ENCODE measurements around the gene CNTNAP5.

CNTNAP5 gene

GRCh38 chr2:124835331-124835730 lies 810.2 kb downstream of the CNTNAP5 start:
- DNase-seq: no peak

GRCh38 chr2:124836416-124836815 lies 811.3 kb downstream of the CNTNAP5 start:
- no peak for DNase-seq

- DNase-seq: no peak
Measured at GRCh38 chr2:124837496-124837895, 812.4 kb downstream of the CNTNAP5 start.

- no peak for DNase-seq
Measured at GRCh38 chr2:124838406-124838805, 813.3 kb downstream of the CNTNAP5 start.

GRCh38 chr2:124867247-124867646 lies 842.2 kb downstream of the CNTNAP5 start:
- no peak for DNase-seq

- DNase-seq: no peak
Measured at GRCh38 chr2:124874219-124874618, 849.1 kb downstream of the CNTNAP5 start.

- DNase-seq: no peak
Measured at GRCh38 chr2:124874676-124875075, 849.6 kb downstream of the CNTNAP5 start.

GRCh38 chr2:124875627-124876244 lies 850.6 kb downstream of the CNTNAP5 start:
- no peak for DNase-seq

GRCh38 chr2:124877141-124877577 lies 852.1 kb downstream of the CNTNAP5 start:
- DNase-seq: no peak

- no peak for DNase-seq
Measured at GRCh38 chr2:124879640-124880039, 854.6 kb downstream of the CNTNAP5 start.

GRCh38 chr2:124880995-124881394 lies 855.9 kb downstream of the CNTNAP5 start:
- DNase-seq: no peak

GRCh38 chr2:124882423-124882822 lies 857.3 kb downstream of the CNTNAP5 start:
- no peak for DNase-seq

- DNase-seq: no peak
Measured at GRCh38 chr2:124883595-124883994, 858.5 kb downstream of the CNTNAP5 start.

GRCh38 chr2:124884315-124884714 lies 859.2 kb downstream of the CNTNAP5 start:
- no peak for DNase-seq

- DNase-seq: no peak
Measured at GRCh38 chr2:124886216-124886615, 861.1 kb downstream of the CNTNAP5 start.

GRCh38 chr2:124887466-124887865 lies 862.4 kb downstream of the CNTNAP5 start:
- DNase-seq: no peak

- DNase-seq: no peak
Measured at GRCh38 chr2:124888431-124888830, 863.3 kb downstream of the CNTNAP5 start.

GRCh38 chr2:124894199-124894598 lies 869.1 kb downstream of the CNTNAP5 start:
- DNase-seq: no peak

- no peak for DNase-seq
Measured at GRCh38 chr2:124898827-124899226, 873.7 kb downstream of the CNTNAP5 start.

GRCh38 chr2:124908411-124908810 lies 883.3 kb downstream of the CNTNAP5 start:
- DNase-seq: no peak

GRCh38 chr2:124911560-124911959 lies 886.5 kb downstream of the CNTNAP5 start:
- no peak for DNase-seq

GRCh38 chr2:124913868-124914267 lies 888.8 kb downstream of the CNTNAP5 start:
- DNase-seq: no peak

- no peak for DNase-seq
Measured at GRCh38 chr2:124915567-124915966, 890.5 kb downstream of the CNTNAP5 start.

- no peak for DNase-seq
Measured at GRCh38 chr2:124919296-124919695, 894.2 kb downstream of the CNTNAP5 start.

GRCh38 chr2:124920448-124920847 lies 895.4 kb downstream of the CNTNAP5 start:
- DNase-seq: no peak

All from GDM1 (cell line).